Measurements from ENCODE around the gene TLL2. TPM values are rescaled to one million over a fixed set of nuclear protein-coding genes. Genes with fewer than 3 reads are reported as not detected.

The TLL2 gene
- total RNA-seq, 1 donor from 2014 or later: 1.2 TPM

DNA sequence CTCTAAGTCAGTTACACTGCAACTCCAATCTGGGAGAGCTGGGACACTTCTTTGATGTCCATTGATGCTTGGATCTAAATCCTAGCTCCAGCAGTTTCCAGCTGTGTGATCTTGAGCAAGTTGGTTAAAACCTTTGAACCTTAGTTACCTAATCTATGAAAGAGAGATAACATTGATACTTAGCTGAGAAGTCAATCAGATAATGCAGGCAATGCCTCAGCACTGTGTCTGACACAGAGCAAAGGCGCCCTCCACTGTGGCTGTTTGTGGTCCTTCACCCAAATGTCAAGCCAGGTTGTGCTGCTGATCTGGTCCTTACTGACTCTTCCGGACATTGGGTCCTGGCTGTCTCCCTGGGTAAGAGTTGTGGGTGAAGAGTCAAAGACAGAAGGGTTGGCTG lies 189.3 kb downstream of the TLL2 start:
- no peak for DNase-seq (ENCODE audit: low spot score)

DNA sequence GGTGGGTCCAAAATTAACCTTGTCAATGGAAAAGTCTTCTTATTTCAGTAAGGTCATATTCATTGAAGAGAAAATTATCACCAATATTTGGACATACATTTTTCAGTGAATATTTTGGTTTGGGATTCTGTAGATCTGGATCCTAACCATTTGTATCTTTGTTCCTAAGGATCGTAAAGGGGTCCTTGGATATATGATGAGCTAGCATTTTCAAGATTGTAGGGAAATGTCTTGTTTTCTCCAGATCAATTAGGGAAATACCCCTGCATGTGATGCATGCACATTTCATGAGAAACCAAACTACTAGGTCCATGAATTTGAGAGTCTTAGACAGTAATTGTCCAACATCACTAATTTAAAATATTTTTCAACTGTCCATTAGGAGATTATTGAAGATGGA lies 191.5 kb downstream of the TLL2 start:
- DNase-seq (ENCODE audit: low spot score): no peak

DNA sequence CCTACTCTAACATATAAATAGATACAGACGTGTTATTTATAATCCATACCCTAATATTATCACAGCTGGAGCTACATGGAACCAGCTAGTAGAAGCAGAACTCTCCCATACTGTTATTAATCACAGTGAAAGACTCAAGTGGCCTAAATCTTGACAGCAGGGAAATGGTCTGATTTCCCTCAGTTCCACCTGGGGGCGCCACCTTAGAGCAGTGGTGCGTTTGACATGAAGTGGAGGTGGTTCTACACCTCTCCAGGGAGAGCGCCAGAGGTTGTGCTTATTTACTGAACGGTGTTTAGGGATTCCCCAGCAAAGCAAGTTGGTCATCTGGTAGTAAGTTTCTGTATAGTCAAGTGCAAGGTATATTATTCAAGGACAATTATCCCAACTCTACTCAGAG lies 191.9 kb downstream of the TLL2 start:
- no peak for DNase-seq (ENCODE audit: low spot score)

GRCh38 chr10:96319754-96320474 lies 193.8 kb downstream of the TLL2 start:
- peak; percentile 17 for DNase-seq (ENCODE audit: low spot score)

GRCh38 chr10:96317067-96317833 lies 196.5 kb downstream of the TLL2 start:
- no peak for DNase-seq (ENCODE audit: low spot score)

Other genes with a start within 250 kb of the TLL2 start
- gene BLNK, start 242.4 kb downstream of the TLL2 start, total RNA-seq (ENCODE audit: insufficient read depth, low replicate concordance): 6.7 TPM
- not detected for gene DNTT, start 209.5 kb downstream of the TLL2 start, total RNA-seq (ENCODE audit: insufficient read depth, low replicate concordance)
- 1.4 TPM for gene OPALIN, start 154.9 kb downstream of the TLL2 start, total RNA-seq (ENCODE audit: insufficient read depth, low replicate concordance)
- 159 TPM for gene TM9SF3, start 73.1 kb upstream of the TLL2 start, total RNA-seq (ENCODE audit: insufficient read depth, low replicate concordance)
- gene PIK3AP1, start 206.6 kb upstream of the TLL2 start, total RNA-seq (ENCODE audit: insufficient read depth, low replicate concordance): 18.3 TPM